ENCODE measurements around the gene ITGA7.

ITGA7 gene

DNA sequence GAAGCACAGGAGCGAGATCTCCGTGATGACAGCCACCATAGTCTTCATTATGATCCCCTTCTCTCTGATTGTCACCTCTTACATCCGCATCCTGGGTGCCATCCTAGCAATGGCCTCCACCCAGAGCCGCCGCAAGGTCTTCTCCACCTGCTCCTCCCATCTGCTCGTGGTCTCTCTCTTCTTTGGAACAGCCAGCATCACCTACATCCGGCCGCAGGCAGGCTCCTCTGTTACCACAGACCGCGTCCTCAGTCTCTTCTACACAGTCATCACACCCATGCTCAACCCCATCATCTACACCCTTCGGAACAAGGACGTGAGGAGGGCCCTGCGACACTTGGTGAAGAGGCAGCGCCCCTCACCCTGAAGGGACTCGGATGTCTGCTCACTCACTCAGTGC is 70.2 kb downstream of the ITGA7 start:
- DNase-seq: peak in 1 of 2 donors; percentile 38

DNA sequence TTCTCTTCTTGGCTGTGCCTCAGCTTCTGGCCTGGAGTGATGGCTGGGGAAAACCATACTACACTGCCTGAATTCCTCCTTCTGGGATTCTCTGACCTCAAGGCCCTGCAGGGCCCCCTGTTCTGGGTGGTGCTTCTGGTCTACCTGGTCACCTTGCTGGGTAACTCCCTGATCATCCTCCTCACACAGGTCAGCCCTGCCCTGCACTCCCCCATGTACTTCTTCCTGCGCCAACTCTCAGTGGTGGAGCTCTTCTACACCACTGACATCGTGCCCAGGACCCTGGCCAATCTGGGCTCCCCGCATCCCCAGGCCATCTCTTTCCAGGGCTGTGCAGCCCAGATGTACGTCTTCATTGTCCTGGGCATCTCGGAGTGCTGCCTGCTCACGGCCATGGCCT is 70.9 kb downstream of the ITGA7 start, which contains the start of gene OR10P1:
Gene OR10P1, plus strand, starts transcription at position 40 of the 400 bp plus-strand sequence. Its CDS starts 0 bp downstream, at position 40.
- no peak for DNase-seq

DNA sequence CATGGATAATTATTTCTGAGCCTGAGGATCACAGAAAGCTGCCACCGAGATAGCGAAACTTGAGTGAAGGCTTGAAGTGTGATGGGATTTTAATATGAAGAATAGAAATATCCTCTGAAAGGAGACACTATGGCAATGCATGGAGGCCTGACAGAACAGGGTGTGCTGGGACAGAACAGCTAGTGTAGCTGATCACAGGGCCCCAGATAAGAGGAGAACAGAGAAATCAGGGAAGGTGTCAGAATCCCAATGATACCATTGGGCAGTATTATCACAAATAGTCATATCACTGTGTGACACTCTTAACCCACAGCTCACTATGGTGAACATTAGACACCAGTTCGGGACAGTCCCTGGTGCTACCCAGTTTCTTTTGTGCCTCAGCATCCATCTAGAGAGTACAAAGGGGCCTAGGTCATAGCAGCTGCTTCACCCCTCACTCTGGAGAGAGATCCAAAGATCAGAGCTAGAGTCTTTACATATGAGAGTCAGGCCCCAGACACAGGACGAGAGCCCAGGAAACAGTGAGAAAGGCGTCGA is 71.5 kb downstream of the ITGA7 start:
- no peak for DNase-seq
